HepG2 (cell line): ENCODE data around the gene CHD9NB. TPM values are rescaled to one million over a fixed set of nuclear protein-coding genes. Genes with fewer than 3 reads are reported as not detected.

Experiments used
- ATAC-seq: fragments of 200-7000 bp; cut with Tn5 transposase; 3 replicates; pipeline ENCODE4 v1.9.1; 2020; ENCODE audit warnings: mild to moderate bottlenecking, moderate library complexity
- BruUV-seq: library from RNA; stranded (reverse); fragments of 400-500 nt; replicated peaks from 2 replicates; lab custom pipeline; 2021; lab: Mats Ljungman, UMichigan
- CTCF ChIA-PET: fragments of 300-600 bp; formaldehyde crosslinking; extraction: SDS; loops from one replicate; lab custom pipeline; 2021; ENCODE audit warnings: low total read pairs, inconsistent platforms, low intra/inter-chr PET ratio; lab: Yijun Ruan, JAX
- POLR2A ChIA-PET: fragments of 350-600 bp; sonication (Branson Sonifier 250); formaldehyde crosslinking; loops from one replicate; lab custom pipeline; 2020; ENCODE audit warnings: antibody characterized with exemption, inconsistent platforms; lab: Yijun Ruan, JAX
- DNase-seq: peaks from one replicate; pipeline ENCODE4 v3.0.0-alpha.2; 2015; ENCODE audit warnings: low spot score
- FAIRE-seq: peaks from 3 replicates; lab custom pipeline; 2011; peaks lifted over from hg19 to GRCh38; lab: Jason Lieb, UNC
- H2AFZ ChIP-seq: one replicate; pipeline ENCODE4 v1.6.1; 2011; ENCODE audit warnings: low read length, inconsistent platforms
- H3K27ac ChIP-seq: fragments of 300-600 bp; 3 replicates; pipeline ENCODE4 v1.8.0; 2011; ENCODE audit warnings: mixed run types, mild to moderate bottlenecking, mixed read lengths, low read length, inconsistent platforms; ENCODE audit not compliant: insufficient read depth; ENCODE audit errors: extremely low read length
- H3K27me3 ChIP-seq, 2 experiments: fragments of 200-600 bp in 1 of 2; 2 replicates in 1 of 2; 3 replicates in 1 of 2; pipeline versions ENCODE4 v1.6.0 to v1.8.0; 2011; ENCODE audit warnings: low read length in 2 of 2, mild to moderate bottlenecking in 2 of 2, moderate library complexity in 2 of 2, inconsistent platforms in 1 of 2; ENCODE audit not compliant: insufficient read depth in 2 of 2, control insufficient read depth in 1 of 2
- H3K36me3 ChIP-seq, 2 experiments: fragments of 200-600 bp in 1 of 2; replicated peaks in 1 of 2; 2 replicates in 1 of 2; 3 replicates in 1 of 2; pipeline versions ENCODE4 v1.5.1 to v1.8.0; 2011; ENCODE audit warnings: low read length in 2 of 2, inconsistent platforms in 1 of 2; ENCODE audit not compliant: insufficient read depth in 2 of 2, control insufficient read depth in 1 of 2
- H3K4me1 ChIP-seq: 2 replicates; pipeline ENCODE4 v1.5.1; 2012; ENCODE audit warnings: low read length, inconsistent platforms; ENCODE audit not compliant: insufficient read depth
- H3K4me2 ChIP-seq: 2 replicates; pipeline ENCODE4 v1.6.0; 2011; ENCODE audit warnings: low read depth, low read length, inconsistent platforms
- H3K4me3 ChIP-seq, 3 experiments: fragments of 200-600 bp in 1 of 3; sonication (generic), shearing (Covaris generic) in 1 of 3; replicated peaks in 1 of 3; 2 replicates each; pipeline ENCODE4 v1.5.1; 2011 to 2016; ENCODE audit warnings: low read length in 3 of 3, inconsistent platforms in 2 of 3, low read depth in 2 of 3, mild to moderate bottlenecking in 2 of 3, control low read depth in 1 of 3, mixed read lengths in 1 of 3; ENCODE audit not compliant: insufficient read depth in 1 of 3
- H3K79me2 ChIP-seq: one replicate; pipeline ENCODE4 v1.6.1; 2011; ENCODE audit warnings: low read length, inconsistent platforms; ENCODE audit not compliant: insufficient read depth
- H3K9ac ChIP-seq: 2 replicates; pipeline ENCODE4 v1.6.0; 2011; ENCODE audit warnings: mild to moderate bottlenecking, low read depth, low read length, inconsistent platforms; ENCODE audit not compliant: insufficient read depth
- H3K9me3 ChIP-seq: 2 replicates; pipeline ENCODE4 v1.5.1; 2012; ENCODE audit warnings: mild to moderate bottlenecking, low read length
- H4K20me1 ChIP-seq: 2 replicates; pipeline ENCODE4 v1.6.0; 2011; ENCODE audit warnings: inconsistent platforms, mild to moderate bottlenecking, low read length, moderate library complexity; ENCODE audit not compliant: insufficient read depth
- CHD2 ChIP-seq: IDR thresholded peaks from 2 replicates; pipeline ENCODE4 v1.6.1; 2011; ENCODE audit warnings: low read depth, low read length, improper control_type of control experiment
- ETV5 ChIP-seq: IDR thresholded peaks from 2 replicates; pipeline ENCODE4 v1.6.1; 2018; ENCODE audit warnings: missing biosample characterization, missing genetic modification reagents, inconsistent platforms, borderline replicate concordance
- SALL1 ChIP-seq: sonication (generic); formaldehyde crosslinking; IDR thresholded peaks from 2 replicates; pipeline ENCODE4 v1.8.0; 2022; ENCODE audit warnings: mild to moderate bottlenecking, missing genetic modification reagents
- ZNF143 ChIP-seq: sonication (generic); formaldehyde crosslinking; IDR thresholded peaks from 2 replicates; pipeline ENCODE4 v1.4.0; 2020; ENCODE audit warnings: missing genetic modification reagents
- ZNF367 ChIP-seq: sonication (generic); formaldehyde crosslinking; IDR thresholded peaks from 2 replicates; pipeline ENCODE4 v1.4.0; 2020; ENCODE audit warnings: missing genetic modification reagents, borderline replicate concordance
- ZNF430 ChIP-seq: sonication (generic); formaldehyde crosslinking; IDR thresholded peaks from 2 replicates; pipeline ENCODE4 v1.9.0; 2021; ENCODE audit warnings: mild to moderate bottlenecking, missing genetic modification reagents
- ZNF788 ChIP-seq: sonication (generic); formaldehyde crosslinking; IDR thresholded peaks from 2 replicates; pipeline ENCODE4 v1.5.0; 2020; ENCODE audit warnings: mild to moderate bottlenecking, missing genetic modification reagents, borderline replicate concordance
- whole genome bisulfite sequencing: methylation state at CpG from one replicate; pipeline ENCODE4 v1.1.6; 2017; ENCODE audit warnings: low lambda C conversion rate; 5-methylcytosine and 5-hydroxymethylcytosine counted together
- in situ Hi-C: cut with HindIII; loops from 2 replicates; pipeline ENCODE4 v1.10.0; 2017; ENCODE audit warnings: low pct_unique_long_range_greater_than_20kb; ENCODE audit not compliant: extremely low pct_ligation_motif_present
- intact Hi-C: fragments of 100-400 bp; cut with micrococcal nuclease; formaldehyde crosslinking; loops from one replicate; pipeline ENCODE4 v1.10.0; 2022; ENCODE audit not compliant: unreplicated experiment
- polyA plus RNA-seq, 8 experiments: library from polyadenylated mRNA; depleted of rRNA in 3 of 8; stranded (reverse) in 7 of 8; unstranded in 1 of 8; fragments of >200 nt; fragmentation: Illumina TruSeq in 4 of 8; extraction: Trizol in 4 of 8; gene quantifications; 2 replicates each; pipeline versions ENCODE4 v1.2.1 to v1.2.3, GENCODE V29; 2011 to 2016; ENCODE audit warnings: low read depth in 4 of 8, missing spikeins in 1 of 8, mixed read lengths in 1 of 8; ENCODE audit not compliant: insufficient read depth in 1 of 8
- total RNA-seq, 5 experiments: library from RNA; depleted of rRNA; stranded (reverse); fragments of >200 nt; fragmentation: Illumina TruSeq; extraction: Trizol; gene quantifications; 2 replicates each; pipeline ENCODE4 v1.2.3, GENCODE V29; 2016; ENCODE audit warnings: low read depth in 1 of 5

CHD9NB gene
- total and polyA plus RNA-seq, 2 of the 13 experiments (the other 11 are each of a cell fraction or from before 2014, with no cell fraction given): 0.17 to 0.18 TPM

GRCh38 chr16:53043986-53044601 is 8.6 kb downstream of the CHD9NB start (continued):
- TF ChIP-seq ZNF367 (CRISPR knock-in tag): no peak
- peak; percentile 56; the same call in 1 of the 2 replicates for TF ChIP-seq SALL1
- no peak for TF ChIP-seq ZNF143 (CRISPR knock-in tag)
- TF ChIP-seq ETV5 (CRISPR knock-in tag): peak; percentile 62; the same call in 1 of the 2 replicates
- peak; percentile 54; the same call in 1 of the 2 replicates for TF ChIP-seq ZNF788 (CRISPR knock-in tag)
- TF ChIP-seq CHD2: no peak

GRCh38 chr16:53043428-53043831 is 9.3 kb downstream of the CHD9NB start:
- no peak for DNase-seq
- H3K9me3 ChIP-seq: no peaks in the 10 kb centered on the region
- TF ChIP-seq ZNF430: no peak
- TF ChIP-seq, all 625 proteins: peak for 0
- POLR2A ChIA-PET: interaction anchor here (0.6 to 0.8 kb wide), 2 partner anchors 9 to 13 kb away, joined by 4 read pairs; partner anchors contain the start of gene CHD9NB
- Histone ChIP-seq H3K27me3 (peaks cover 0 to 4% of the 10 kb centered on the region in 2 experiments; a peak in 1 of 5 replicates), H4K20me1 (no peaks in the 10 kb centered on the region), H3K4me1 (peaks cover 76% of the 10 kb centered on the region), H3K9ac (peak overlapping the region; percentile 49; the same call in 1 of the 2 replicates), H3K4me3 (peak overlapping the region in 1 of 3 experiments; percentile 49; a peak in 1 of 6 replicates), H2AFZ (peak overlapping the region; percentile 53), H3K27ac (no peak overlapping the region), H3K36me3 (no peaks in the 10 kb centered on the region), H3K4me2 (peak overlapping the region; percentile 66), H3K79me2 (no peaks in the 10 kb centered on the region)
- BruUV-seq: no TSS peak
- WGBS: 51% methylated on average over 5 of the region's 5 CpGs
- FAIRE-seq: no peak
- ATAC-seq: no peak; the same call in 2 of the 3 replicates
- in situ Hi-C loops (no loop called here), intact Hi-C loops (no loop called here)
- CTCF ChIA-PET: no interaction called here
